Activated T-helper 1 cell treated with anti-CD3 and anti-CD28 coated beads, Interleukin-12 subunit alpha, Interleukin-12 subunit beta, Interleukin-2, Interleukin-4 antibody, amounts not matched to agents 30 ng/mL and 10 ng/mL and 1 ng/mL, durations not matched to agents 14 hours and 24 hours and 36 hours (primary cell): ENCODE data around the gene SUPT3H. TPM values are rescaled to one million over a fixed set of nuclear protein-coding genes. Genes with fewer than 3 reads are reported as not detected.

ENCODE experiments used
- DNase-seq: peaks from one replicate; pipeline ENCODE4 v3.0.0; 2021; ENCODE audit warnings: low spot score
- H3K27ac Mint-ChIP-seq: one replicate; pipeline ENCODE4 v1.8.0; 2021; ENCODE audit warnings: mild to moderate bottlenecking, mixed read lengths
- H3K27me3 Mint-ChIP-seq: one replicate; pipeline ENCODE4 v1.8.0; 2022; ENCODE audit warnings: mild to moderate bottlenecking, moderate library complexity, mixed read lengths; ENCODE audit not compliant: insufficient read depth
- H3K36me3 Mint-ChIP-seq: one replicate; pipeline ENCODE4 v1.8.0; 2021; ENCODE audit warnings: low read depth, mixed read lengths
- H3K4me1 Mint-ChIP-seq: one replicate; pipeline ENCODE4 v1.8.0; 2021; ENCODE audit warnings: low read depth, mixed read lengths
- H3K4me3 Mint-ChIP-seq: one replicate; pipeline ENCODE4 v1.8.0; 2021; ENCODE audit warnings: mild to moderate bottlenecking, moderate library complexity, mixed read lengths
- H3K9me3 Mint-ChIP-seq: one replicate; pipeline ENCODE4 v1.8.0; 2021; ENCODE audit warnings: mixed read lengths
- intact Hi-C: fragments of 100-400 bp; cut with micrococcal nuclease; formaldehyde crosslinking; loops from one replicate; pipeline ENCODE4 v1.15.1; 2024
- total RNA-seq: library from RNA; stranded (reverse); gene quantifications from 2 replicates; pipeline ENCODE4 v1.2.3, GENCODE V29; 2022

SUPT3H gene
- total RNA-seq, 1 donor from 2014 or later: 11.0 TPM

DNA sequence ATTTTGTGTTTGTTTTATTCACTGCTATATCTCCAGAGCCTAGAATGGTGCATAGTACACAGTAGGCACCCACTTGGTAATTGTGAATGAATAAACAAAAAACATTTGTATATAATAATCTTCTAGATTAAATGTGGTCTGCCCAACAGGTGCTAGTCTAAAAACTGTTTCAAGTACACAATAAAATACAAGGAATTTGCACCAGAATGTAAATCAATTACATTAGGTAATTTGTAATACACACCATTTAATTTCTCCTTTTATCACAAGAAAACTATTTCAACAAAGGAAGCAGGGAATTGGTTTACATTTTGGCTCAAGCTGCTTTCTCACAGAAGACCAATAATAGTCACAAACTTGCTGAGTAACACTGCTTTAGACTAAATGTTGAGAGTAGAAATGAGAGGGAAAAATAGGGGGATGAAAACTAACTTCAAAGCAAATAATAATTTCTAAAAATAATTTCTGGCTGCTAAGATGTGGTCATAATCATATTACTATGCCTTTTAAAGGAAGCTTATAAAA lies 27.5 kb downstream of the SUPT3H start:
- intact Hi-C loops: no loop called here
- no peaks in the 10 kb centered on the region for H3K9me3 Mint-ChIP-seq
- no peak for DNase-seq
- H3K4me1 Mint-ChIP-seq: peaks cover 13% of the 10 kb centered on the region
- no peaks in the 10 kb centered on the region for H3K27me3 Mint-ChIP-seq
- H3K4me3 Mint-ChIP-seq: no peak overlapping the region
- H3K36me3 Mint-ChIP-seq: peaks cover 2% of the 10 kb centered on the region
- H3K27ac Mint-ChIP-seq: no peak overlapping the region

DNA sequence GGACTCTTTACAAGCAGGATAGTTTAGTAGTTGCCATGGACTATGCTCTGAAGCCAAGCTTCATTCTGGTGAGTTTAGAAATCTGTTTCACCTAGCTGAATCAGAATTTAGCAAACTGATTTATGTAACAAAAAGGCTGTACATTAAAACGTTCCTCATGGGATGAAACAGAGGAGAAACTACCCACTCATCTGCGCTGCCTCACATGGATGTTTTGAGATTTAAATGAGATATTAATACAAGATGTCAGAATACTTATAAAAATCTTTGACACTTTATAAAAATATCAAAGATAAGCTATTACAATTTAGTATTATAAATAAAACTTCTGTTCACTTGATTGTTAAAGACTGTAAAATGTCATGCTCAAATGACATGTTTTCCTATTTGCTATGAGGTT lies 32.8 kb downstream of the SUPT3H start:
- Mint-ChIP-seq H3K36me3 (peaks cover 2% of the 10 kb centered on the region), H3K27me3 (no peaks in the 10 kb centered on the region), H3K4me1 (no peaks in the 10 kb centered on the region), H3K27ac (no peak overlapping the region), H3K4me3 (no peak overlapping the region), H3K9me3 (no peaks in the 10 kb centered on the region)
- intact Hi-C loops: no loop called here
- no peak for DNase-seq

DNA sequence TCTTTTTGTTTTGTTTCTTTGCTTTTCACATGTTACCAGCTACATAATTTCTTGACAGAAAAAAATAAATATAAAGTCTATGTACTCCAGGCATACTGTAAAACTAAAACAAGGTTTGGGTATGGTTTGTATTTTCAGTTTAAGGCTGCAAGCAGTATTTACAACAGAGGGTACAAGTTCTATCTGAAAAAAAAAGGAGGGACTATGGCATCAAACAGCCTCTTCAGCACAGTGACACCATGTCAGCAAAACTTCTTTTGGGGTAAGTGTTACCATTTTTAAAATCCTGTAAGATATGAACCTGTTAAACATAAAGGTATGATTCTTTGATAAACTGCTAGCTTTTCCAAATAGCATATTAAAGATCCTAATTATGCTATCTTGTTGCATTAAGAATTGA lies 49.2 kb downstream of the SUPT3H start:
- Mint-ChIP-seq H3K27me3 (no peaks in the 10 kb centered on the region), H3K4me1 (peaks cover 37% of the 10 kb centered on the region), H3K27ac (no peak overlapping the region), H3K36me3 (no peaks in the 10 kb centered on the region), H3K4me3 (peak overlapping the region; percentile 31), H3K9me3 (no peaks in the 10 kb centered on the region)
- no peak for DNase-seq
- intact Hi-C loops: no loop called here

DNA sequence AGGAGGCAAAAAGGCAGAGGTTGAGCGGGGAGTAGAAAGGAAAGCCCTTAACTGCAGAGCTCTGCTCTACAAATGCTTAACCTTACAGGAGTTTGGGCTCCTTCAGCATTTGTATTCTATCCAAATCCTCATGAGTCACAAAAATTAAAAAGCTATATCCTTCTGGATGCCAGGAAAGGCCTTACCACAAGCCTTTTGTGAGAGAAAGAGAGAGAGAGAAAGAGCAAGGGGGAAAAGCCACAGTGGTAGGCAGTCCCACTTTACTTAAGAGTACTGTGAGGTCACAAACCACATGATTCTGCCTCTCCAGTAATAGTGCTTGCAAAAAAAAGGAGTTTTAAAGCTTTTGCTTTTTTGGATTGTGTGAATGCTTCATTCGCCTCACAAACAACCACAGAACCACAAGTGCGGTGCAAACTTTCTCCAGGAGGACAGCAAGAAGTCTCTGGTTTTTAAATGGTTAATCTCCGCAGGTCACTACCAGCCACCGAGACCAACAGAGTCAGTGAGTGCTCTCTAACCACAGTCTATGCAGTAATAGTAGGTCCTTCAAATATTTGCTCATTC lies 49.7 kb downstream of the SUPT3H start, which contains the start of gene RUNX2:
Gene RUNX2, plus strand, starts transcription at position 375 of the 567 bp plus-strand sequence. CDS start 397 bp downstream, outside the sequence.
- DNase-seq: no peak
- intact Hi-C loops: no loop called here
- Mint-ChIP-seq H3K4me3 (peak within 1 kb of the TSS; percentile 31), H3K36me3 (peaks cover under 1% of the 10 kb centered on the region), H3K27ac (no peak within 1 kb of the TSS), H3K4me1 (peaks cover 42% of the 10 kb centered on the region), H3K27me3 (no peaks in the 10 kb centered on the region), H3K9me3 (no peaks in the 10 kb centered on the region)

DNA sequence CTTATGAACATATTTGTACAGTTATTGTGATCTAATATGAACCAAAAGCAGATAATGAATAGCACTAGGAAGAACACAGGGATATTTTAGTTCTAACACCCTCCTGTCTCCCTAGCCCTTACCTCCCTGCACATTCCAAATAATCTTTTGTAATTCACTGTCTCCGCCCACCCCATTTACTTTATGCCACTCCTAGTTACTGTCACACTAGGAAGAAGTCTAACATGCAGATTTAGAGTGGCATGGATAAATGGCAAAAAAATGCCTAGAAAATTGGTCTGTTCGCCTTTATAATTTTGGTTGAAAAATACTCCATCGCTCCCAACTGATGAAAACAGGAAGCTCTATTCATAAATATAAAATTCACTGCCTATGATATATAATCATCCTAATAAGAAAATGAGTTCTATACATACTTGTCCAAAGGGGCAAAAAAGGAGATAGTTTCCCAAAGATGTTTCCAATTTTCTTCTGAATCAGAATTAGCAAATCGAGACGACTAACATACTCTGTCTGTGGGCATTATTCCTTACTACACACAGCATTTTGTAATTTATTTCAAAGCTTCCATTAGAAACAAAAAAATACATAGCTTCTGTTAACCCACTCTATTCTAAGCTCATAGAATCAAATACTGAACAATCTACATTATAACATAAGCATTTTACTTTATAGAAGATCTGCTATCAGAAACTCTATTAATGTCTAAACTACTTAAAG lies 50.9 kb downstream of the SUPT3H start:
- Mint-ChIP-seq H3K36me3 (peaks cover 4% of the 10 kb centered on the region), H3K27me3 (no peaks in the 10 kb centered on the region), H3K9me3 (no peaks in the 10 kb centered on the region), H3K4me1 (peaks cover 47% of the 10 kb centered on the region), H3K4me3 (no peak overlapping the region), H3K27ac (no peak overlapping the region)
- no peak for DNase-seq
- intact Hi-C loops: no loop called here

DNA sequence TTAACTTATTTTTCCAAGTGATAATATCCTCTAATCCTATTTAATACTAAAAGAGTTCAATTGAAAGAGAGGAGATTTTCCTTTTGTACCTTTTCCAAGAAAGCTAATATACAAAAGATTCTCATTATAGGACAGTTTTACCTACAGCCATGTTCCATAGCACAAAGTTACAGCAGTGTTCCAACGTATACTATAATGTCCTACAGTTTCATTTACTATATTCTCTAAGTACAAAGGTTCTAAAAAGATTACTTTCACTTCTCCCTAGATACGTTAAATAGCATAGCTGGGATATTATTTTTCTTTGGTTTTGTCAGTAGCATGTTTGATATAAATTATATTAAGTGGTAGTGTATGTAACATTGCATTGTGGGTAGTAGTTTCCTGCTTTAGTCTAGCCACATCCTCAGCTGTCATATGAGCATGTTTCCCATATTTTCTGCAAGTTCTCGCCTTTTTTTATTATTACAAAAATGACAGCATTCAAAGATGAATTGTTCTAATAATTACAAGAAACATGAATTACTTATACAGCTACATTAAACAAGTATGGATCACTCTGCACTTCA lies 54.0 kb downstream of the SUPT3H start:
- Mint-ChIP-seq H3K27ac (no peak overlapping the region), H3K9me3 (no peaks in the 10 kb centered on the region)

DNA sequence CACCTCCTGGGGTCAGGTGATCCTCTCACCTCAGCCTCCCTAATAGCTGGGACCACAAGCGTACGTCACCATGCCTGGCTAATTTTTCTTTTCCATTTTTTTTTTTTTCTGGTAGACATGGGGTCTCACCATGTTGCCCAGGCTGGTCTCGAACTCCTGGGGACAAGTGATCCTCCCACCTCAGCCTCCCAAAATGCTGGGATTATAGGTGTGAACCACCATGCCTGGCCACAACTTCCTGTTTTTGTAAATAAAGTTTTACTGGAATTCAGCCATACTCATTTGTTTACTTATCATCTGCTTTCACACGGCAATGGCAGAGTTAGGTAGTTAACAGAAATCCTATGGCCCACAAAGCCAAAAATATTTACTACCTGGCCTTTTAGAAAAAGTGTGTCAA lies 57.4 kb downstream of the SUPT3H start:
- no peak overlapping the region for H3K4me3 Mint-ChIP-seq
- H3K9me3 Mint-ChIP-seq: peaks cover 3% of the 10 kb centered on the region
- H3K36me3 Mint-ChIP-seq: peaks cover 13% of the 10 kb centered on the region
- H3K4me1 Mint-ChIP-seq: peaks cover 21% of the 10 kb centered on the region
- DNase-seq: no peak
- no peaks in the 10 kb centered on the region for H3K27me3 Mint-ChIP-seq
- intact Hi-C loops: no loop called here
- H3K27ac Mint-ChIP-seq: no peak overlapping the region

More for the DNA sequence above, 54.0 kb downstream of the SUPT3H start:
- peaks cover 4% of the 10 kb centered on the region for H3K36me3 Mint-ChIP-seq
- DNase-seq: no peak
- no peaks in the 10 kb centered on the region for H3K27me3 Mint-ChIP-seq
- no peak overlapping the region for H3K4me3 Mint-ChIP-seq
- peaks cover 42% of the 10 kb centered on the region for H3K4me1 Mint-ChIP-seq
- intact Hi-C loops: no loop called here

DNA sequence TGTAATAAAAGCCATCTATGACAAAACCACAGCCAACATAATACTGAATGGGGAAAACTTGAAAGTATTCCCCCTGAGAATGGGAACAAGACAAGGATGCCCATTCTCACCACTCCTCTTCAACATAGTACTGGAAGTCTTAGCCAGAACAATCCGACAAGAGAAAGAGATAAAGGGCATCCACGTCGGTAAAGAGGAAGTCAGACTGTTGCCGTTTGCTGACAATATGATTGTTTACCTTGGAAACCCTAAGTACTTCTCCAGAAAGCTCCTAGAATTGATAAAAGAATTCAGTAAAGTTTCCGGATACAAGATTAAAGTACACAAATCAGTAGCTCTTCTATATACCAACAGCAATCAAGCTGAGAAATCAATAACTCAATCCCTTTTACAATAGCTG lies 63.6 kb downstream of the SUPT3H start:
- no peak for DNase-seq
- H3K4me1 Mint-ChIP-seq: peaks cover 41% of the 10 kb centered on the region
- peaks cover 30% of the 10 kb centered on the region for H3K36me3 Mint-ChIP-seq
- intact Hi-C loops: loop anchor here (5.0 kb wide), 3 partner anchors 152 to 608 kb away; no protein-coding TSS in a partner anchor
- no peaks in the 10 kb centered on the region for H3K27me3 Mint-ChIP-seq
- H3K27ac Mint-ChIP-seq: no peak overlapping the region
- no peak overlapping the region for H3K4me3 Mint-ChIP-seq
- peaks cover 33% of the 10 kb centered on the region for H3K9me3 Mint-ChIP-seq

DNA sequence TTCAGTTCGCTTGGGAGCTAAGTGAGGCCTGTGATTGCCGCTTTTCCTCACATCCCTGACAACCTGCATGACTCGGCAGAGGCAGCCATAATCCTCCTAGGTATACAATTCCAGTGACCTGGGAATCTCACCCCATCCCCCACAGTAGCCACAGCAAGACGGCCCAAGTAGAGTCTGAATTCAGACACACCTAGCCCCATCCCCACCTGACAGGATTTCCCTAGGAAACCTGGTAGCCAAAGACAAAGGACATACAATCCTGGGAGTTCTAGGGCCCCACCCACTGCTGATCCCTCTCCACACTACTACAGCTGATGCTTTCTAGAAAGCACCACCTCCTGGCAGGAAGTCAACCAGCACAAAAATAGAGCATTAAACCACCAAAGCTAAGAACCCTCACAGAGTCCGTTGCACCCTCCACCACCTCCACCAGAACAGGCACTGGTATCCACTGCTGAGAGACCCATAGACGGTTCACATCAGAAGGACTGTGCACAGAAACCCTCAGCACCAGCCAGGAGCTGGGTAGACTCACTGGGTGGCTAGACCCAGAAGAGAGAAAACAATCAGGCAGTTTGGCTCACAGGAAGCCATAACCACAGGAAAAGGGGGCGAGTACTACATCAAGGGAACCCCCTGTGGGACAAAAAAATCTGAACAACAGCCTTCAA lies 67.5 kb downstream of the SUPT3H start:
- peak; percentile 19 for DNase-seq
- peaks cover 41% of the 10 kb centered on the region for H3K36me3 Mint-ChIP-seq
- peaks cover 48% of the 10 kb centered on the region for H3K9me3 Mint-ChIP-seq
- peaks cover 42% of the 10 kb centered on the region for H3K4me1 Mint-ChIP-seq
- peak overlapping the region; percentile 60 for H3K27ac Mint-ChIP-seq
- H3K27me3 Mint-ChIP-seq: no peaks in the 10 kb centered on the region
- intact Hi-C loops: loop anchor here (5.0 kb wide), 3 partner anchors 148 to 612 kb away; no protein-coding TSS in a partner anchor
- H3K4me3 Mint-ChIP-seq: peak overlapping the region; percentile 45

DNA sequence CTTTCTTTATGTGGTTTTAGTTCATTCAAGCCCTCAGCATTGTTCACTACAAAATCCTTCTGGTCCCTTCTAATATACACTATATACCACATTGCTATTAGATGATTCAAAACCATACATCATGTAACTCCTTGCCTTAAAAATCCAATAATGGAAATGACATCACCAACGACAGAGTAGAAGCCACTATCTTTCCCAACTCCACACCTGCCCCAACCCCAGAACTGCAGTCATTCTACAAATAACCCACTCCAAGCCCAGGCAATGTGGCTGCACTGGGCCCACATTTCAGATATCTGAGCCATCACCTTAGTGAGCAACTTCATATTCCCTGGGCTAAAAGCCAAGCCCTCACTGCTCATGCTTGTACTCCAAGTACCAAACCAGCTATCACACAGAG lies 72.2 kb downstream of the SUPT3H start:
- H3K9me3 Mint-ChIP-seq: peaks cover 32% of the 10 kb centered on the region
- no peaks in the 10 kb centered on the region for H3K27me3 Mint-ChIP-seq
- peaks cover 27% of the 10 kb centered on the region for H3K36me3 Mint-ChIP-seq
- no peak overlapping the region for H3K4me3 Mint-ChIP-seq
- no peak overlapping the region for H3K27ac Mint-ChIP-seq
- intact Hi-C loops: no loop called here
- peaks cover 32% of the 10 kb centered on the region for H3K4me1 Mint-ChIP-seq
- no peak for DNase-seq

DNA sequence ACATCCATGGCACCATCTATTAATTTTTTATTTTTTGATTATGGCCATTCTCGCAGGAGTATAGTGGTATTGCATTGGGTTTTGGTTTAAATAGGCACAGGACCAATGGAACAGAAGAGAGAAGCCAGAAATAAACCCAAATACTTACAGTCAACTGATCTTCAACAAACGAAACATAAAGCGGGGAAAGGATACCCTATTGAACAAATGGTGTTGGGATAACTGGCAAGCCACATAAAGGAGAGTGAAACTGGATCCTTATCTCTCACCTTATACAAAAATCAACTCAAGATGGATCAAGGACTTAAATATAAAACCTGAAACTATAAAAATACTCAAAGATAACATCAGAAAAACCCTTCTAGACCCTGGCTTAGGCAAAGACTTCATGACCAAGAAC lies 74.9 kb downstream of the SUPT3H start:
- H3K27ac Mint-ChIP-seq: no peak overlapping the region
- H3K9me3 Mint-ChIP-seq: peaks cover 22% of the 10 kb centered on the region
- intact Hi-C loops: no loop called here
- H3K36me3 Mint-ChIP-seq: peaks cover 25% of the 10 kb centered on the region
- no peaks in the 10 kb centered on the region for H3K27me3 Mint-ChIP-seq
- DNase-seq: no peak
- peaks cover 17% of the 10 kb centered on the region for H3K4me1 Mint-ChIP-seq
- no peak overlapping the region for H3K4me3 Mint-ChIP-seq

DNA sequence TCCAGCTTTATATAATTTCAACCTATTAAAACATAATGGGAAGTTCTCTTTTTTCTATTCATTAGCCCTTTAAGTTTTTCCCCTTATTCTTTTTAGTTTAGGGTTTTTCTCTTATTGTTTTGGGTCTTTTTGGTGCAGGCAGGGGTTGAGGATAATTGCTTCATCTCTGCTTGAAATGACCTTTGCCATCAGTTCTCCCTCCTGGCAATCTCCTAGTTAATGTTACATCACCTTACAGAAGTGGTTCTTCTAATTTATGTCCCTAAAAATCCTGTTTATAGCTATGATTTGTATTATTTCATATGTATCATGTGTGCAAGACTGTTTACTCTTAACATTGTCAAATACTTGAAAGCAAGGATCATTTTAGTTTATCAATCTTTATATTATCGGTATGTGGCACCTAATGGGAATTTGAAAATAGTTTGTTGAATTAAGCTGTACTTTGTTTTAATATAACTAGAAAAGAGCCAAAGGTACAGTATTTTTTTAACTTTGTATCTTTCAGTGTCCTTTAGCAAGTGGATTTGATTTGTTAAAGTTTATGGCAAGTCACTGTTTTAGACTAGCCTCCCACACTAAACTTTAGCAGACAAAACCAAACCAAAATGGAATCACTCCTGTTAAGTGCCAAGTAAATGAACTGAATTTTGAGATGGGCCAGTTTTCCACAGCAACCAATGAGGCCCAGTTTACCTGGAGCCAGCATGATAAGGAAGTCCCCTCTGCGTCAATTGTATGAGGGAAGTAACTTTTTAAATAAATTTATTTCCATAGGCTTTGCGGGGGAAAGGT lies 76.2 kb downstream of the SUPT3H start:
- Mint-ChIP-seq H3K27ac (no peak overlapping the region), H3K27me3 (no peaks in the 10 kb centered on the region), H3K4me1 (peaks cover 17% of the 10 kb centered on the region), H3K4me3 (no peak overlapping the region), H3K36me3 (peaks cover 20% of the 10 kb centered on the region), H3K9me3 (peaks cover 19% of the 10 kb centered on the region)
- intact Hi-C loops: no loop called here
- DNase-seq: no peak
